ENCODE data around the gene SIRT4. TPM values are rescaled to one million over a fixed set of nuclear protein-coding genes. Genes with fewer than 3 reads are reported as not detected.

The SIRT4 gene
- total RNA-seq, 2 donors from 2014 or later, result 2.3 to 2.7 TPM

GRCh38 chr12:120290609-120291305 lies 11.4 kb upstream of the SIRT4 start:
- H3K36me3 ChIP-seq (ENCODE audit: control insufficient read depth, insufficient read depth, low read length), result no peaks in the 10 kb centered on the region
- H3K27ac ChIP-seq (ENCODE audit: low read depth, low read length), result peak overlapping the region; percentile 100
- H3K9ac ChIP-seq (ENCODE audit: extremely low read depth, low read length, poor library complexity, severe bottlenecking), result peak overlapping the region; percentile 93
- Mint-ChIP-seq H3K36me3 (ENCODE audit: low read depth) (no peaks in the 10 kb centered on the region), H3K27me3 (ENCODE audit: insufficient read depth) (peaks cover 2% of the 10 kb centered on the region), H3K4me3 (no peak overlapping the region), H3K27ac (no peak overlapping the region), H3K4me1 (peaks cover 3% of the 10 kb centered on the region), H3K9me3 (no peaks in the 10 kb centered on the region)
- 59 to 62% methylated on average over 17 to 22 of the region's 22 CpGs for WGBS, 2 experiments (ENCODE audit: insufficient coverage in 1 of 2, insufficient read length in 1 of 2)
- TF ChIP-seq, protein P1, sequence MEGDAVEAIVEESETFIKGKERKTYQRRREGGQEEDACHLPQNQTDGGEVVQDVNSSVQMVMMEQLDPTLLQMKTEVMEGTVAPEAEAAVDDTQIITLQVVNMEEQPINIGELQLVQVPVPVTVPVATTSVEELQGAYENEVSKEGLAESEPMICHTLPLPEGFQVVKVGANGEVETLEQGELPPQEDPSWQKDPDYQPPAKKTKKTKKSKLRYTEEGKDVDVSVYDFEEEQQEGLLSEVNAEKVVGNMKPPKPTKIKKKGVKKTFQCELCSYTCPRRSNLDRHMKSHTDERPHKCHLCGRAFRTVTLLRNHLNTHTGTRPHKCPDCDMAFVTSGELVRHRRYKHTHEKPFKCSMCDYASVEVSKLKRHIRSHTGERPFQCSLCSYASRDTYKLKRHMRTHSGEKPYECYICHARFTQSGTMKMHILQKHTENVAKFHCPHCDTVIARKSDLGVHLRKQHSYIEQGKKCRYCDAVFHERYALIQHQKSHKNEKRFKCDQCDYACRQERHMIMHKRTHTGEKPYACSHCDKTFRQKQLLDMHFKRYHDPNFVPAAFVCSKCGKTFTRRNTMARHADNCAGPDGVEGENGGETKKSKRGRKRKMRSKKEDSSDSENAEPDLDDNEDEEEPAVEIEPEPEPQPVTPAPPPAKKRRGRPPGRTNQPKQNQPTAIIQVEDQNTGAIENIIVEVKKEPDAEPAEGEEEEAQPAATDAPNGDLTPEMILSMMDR (conservative IDR thresholded peaks at IDR 0.05), result no peak
- DNase-seq, result peak; percentile 86
- no peaks in the 10 kb centered on the region for H3K27me3 ChIP-seq (ENCODE audit: control insufficient read depth, insufficient read depth, low read length, poor library complexity, severe bottlenecking)
- peaks cover 2% of the 10 kb centered on the region for H3K4me1 ChIP-seq (ENCODE audit: control insufficient read depth, insufficient read depth, low read length)
- peak overlapping the region; percentile 49 for H3K4me3 ChIP-seq (ENCODE audit: low read length)
- no peaks in the 10 kb centered on the region for H3K9me3 ChIP-seq (ENCODE audit: control insufficient read depth, low read length)

DNA sequence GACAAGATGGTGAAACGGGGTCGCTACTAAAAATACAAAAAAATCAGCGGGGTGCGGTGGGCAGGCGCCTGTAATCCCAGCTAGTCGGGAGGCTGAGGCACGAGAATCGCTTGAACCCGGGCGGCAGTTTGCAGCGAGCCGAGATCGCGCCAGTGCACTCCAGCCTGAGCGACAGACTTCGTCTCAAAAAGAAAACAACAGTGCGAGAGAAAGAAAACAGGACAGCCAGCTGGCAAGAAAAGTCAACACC lies 9.8 kb upstream of the SIRT4 start:
- H3K36me3 Mint-ChIP-seq (ENCODE audit: low read depth), result no peaks in the 10 kb centered on the region
- DNase-seq, result no peak
- 0% methylated on average over 6 to 17 of the region's 17 CpGs for WGBS, 2 experiments (ENCODE audit: insufficient coverage in 1 of 2, insufficient read length in 1 of 2)

GRCh38 chr12:120292661-120293531 lies 9.2 kb upstream of the SIRT4 start, which contains the start of gene RNU4-1:
RNU4-1 (minus strand) TSS chr12:120293237.
- Mint-ChIP-seq H3K27ac (no peak within 1 kb of the TSS), H3K27me3 (ENCODE audit: insufficient read depth) (no peaks in the 10 kb centered on the region), H3K36me3 (ENCODE audit: low read depth) (no peaks in the 10 kb centered on the region), H3K4me1 (no peaks in the 10 kb centered on the region), H3K9me3 (no peaks in the 10 kb centered on the region), H3K4me3 (no peak within 1 kb of the TSS)
- Histone ChIP-seq H3K27ac (ENCODE audit: low read depth, low read length) (peak within 1 kb of the TSS; percentile 100), H3K4me1 (ENCODE audit: control insufficient read depth, insufficient read depth, low read length) (peaks cover 2% of the 10 kb centered on the region), H3K9me3 (ENCODE audit: control insufficient read depth, low read length) (no peaks in the 10 kb centered on the region), H3K27me3 (ENCODE audit: control insufficient read depth, insufficient read depth, low read length, poor library complexity, severe bottlenecking) (no peaks in the 10 kb centered on the region), H3K36me3 (ENCODE audit: control insufficient read depth, insufficient read depth, low read length) (no peaks in the 10 kb centered on the region), H3K9ac (ENCODE audit: extremely low read depth, low read length, poor library complexity, severe bottlenecking) (peak within 1 kb of the TSS; percentile 93), H3K4me3 (ENCODE audit: low read length) (peak within 1 kb of the TSS; percentile 76)
- TF ChIP-seq, protein P1 (conservative IDR thresholded peaks at IDR 0.05), result no peak
- WGBS, 2 experiments (ENCODE audit: insufficient coverage in 1 of 2, insufficient read length in 1 of 2), result 0 to 1% methylated on average over 23 to 29 of the region's 29 CpGs
- DNase-seq, result peak; percentile 96

More for the DNA sequence above, 9.8 kb upstream of the SIRT4 start:
- Mint-ChIP-seq H3K27ac (no peak overlapping the region), H3K27me3 (ENCODE audit: insufficient read depth) (no peaks in the 10 kb centered on the region), H3K9me3 (no peaks in the 10 kb centered on the region), H3K4me1 (no peaks in the 10 kb centered on the region), H3K4me3 (no peak overlapping the region)
- H3K36me3 ChIP-seq (ENCODE audit: control insufficient read depth, insufficient read depth, low read length), result no peaks in the 10 kb centered on the region
- no peaks in the 10 kb centered on the region for H3K27me3 ChIP-seq (ENCODE audit: control insufficient read depth, insufficient read depth, low read length, poor library complexity, severe bottlenecking)
- H3K27ac ChIP-seq (ENCODE audit: low read depth, low read length), result peak overlapping the region; percentile 100
- peak overlapping the region; percentile 76 for H3K4me3 ChIP-seq (ENCODE audit: low read length)
- peak overlapping the region; percentile 93 for H3K9ac ChIP-seq (ENCODE audit: extremely low read depth, low read length, poor library complexity, severe bottlenecking)
- peaks cover 2% of the 10 kb centered on the region for H3K4me1 ChIP-seq (ENCODE audit: control insufficient read depth, insufficient read depth, low read length)
- TF ChIP-seq, protein P1 (conservative IDR thresholded peaks at IDR 0.05), result no peak
- no peaks in the 10 kb centered on the region for H3K9me3 ChIP-seq (ENCODE audit: control insufficient read depth, low read length)

Data from endodermal cell (in vitro differentiated cells).